K562 (cell line): Measurements from ENCODE around the gene EZH1. TPM values are rescaled to one million over a fixed set of nuclear protein-coding genes. Genes with fewer than 3 reads are reported as not detected.

Source experiments
- EP400 ChIP-seq: fragments of 450-650 bp; IDR thresholded peaks from 2 replicates; pipeline ENCODE4 v1.6.1; 2017; ENCODE audit warnings: antibody characterized with exemption, mild to moderate bottlenecking, moderate library complexity
- MLLT1 ChIP-seq, 2 experiments: fragments of 450-650 bp; IDR thresholded peaks; 2 replicates each; pipeline ENCODE4 v1.6.1; 2016
- MYC ChIP-seq, 2 experiments: fragments of 250-450 bp in 1 of 2; sonication (Bioruptor Pico) in 1 of 2; IDR thresholded peaks; 2 replicates each; pipeline versions ENCODE4 v1.5.1 to v1.6.1; 2012 to 2021; ENCODE audit warnings: low read depth in 2 of 2, borderline replicate concordance in 1 of 2, improper control_type of control experiment in 1 of 2, low read length in 1 of 2, mild to moderate bottlenecking in 1 of 2, moderate library complexity in 1 of 2
- NR2C1 ChIP-seq, 2 experiments: fragments of 450-650 bp; IDR thresholded peaks; 2 replicates each; pipeline ENCODE4 v1.6.1; 2017; ENCODE audit warnings: mild to moderate bottlenecking in 2 of 2, antibody characterized with exemption in 1 of 2, inconsistent platforms in 1 of 2, missing compliant biosample characterization in 1 of 2, missing genetic modification characterization in 1 of 2
- NR2F6 ChIP-seq: fragments of 450-650 bp; formaldehyde crosslinking; IDR thresholded peaks from 2 replicates; pipeline ENCODE4 v1.4.0; 2020; ENCODE audit warnings: mild to moderate bottlenecking
- RREB1 ChIP-seq: fragments of 250-450 bp; sonication (Bioruptor Pico); IDR thresholded peaks from 2 replicates; pipeline ENCODE4 v1.4.0; 2020
- TGIF2 ChIP-seq: sonication (generic); formaldehyde crosslinking; IDR thresholded peaks from 2 replicates; pipeline ENCODE4 v1.8.1; 2022; ENCODE audit warnings: mild to moderate bottlenecking, missing genetic modification reagents, moderate library complexity
- ZNF282 ChIP-seq: sonication (generic); formaldehyde crosslinking; IDR thresholded peaks from 2 replicates; pipeline ENCODE4 v1.8.1; 2023; ENCODE audit warnings: missing genetic modification reagents
- ZNF592 ChIP-seq: fragments of 450-650 bp; IDR thresholded peaks from 2 replicates; pipeline ENCODE4 v1.6.1; 2017; ENCODE audit warnings: antibody characterized with exemption, mild to moderate bottlenecking
- ZNF639 ChIP-seq, 2 experiments: fragments of 200-800 bp in 1 of 2; sonication (Bioruptor generic) in 1 of 2; sonication (generic) in 1 of 2; formaldehyde crosslinking in 1 of 2; IDR thresholded peaks in 1 of 2; conservative IDR thresholded peaks in 1 of 2; 2 replicates each; pipeline versions ENCODE4 v1.5.0 to v1.6.1; 2016 to 2020; ENCODE audit warnings: missing compliant biosample characterization in 1 of 2, missing genetic modification characterization in 1 of 2, missing genetic modification reagents in 1 of 2
- ZNF766 ChIP-seq: fragments of 200-800 bp; sonication (Bioruptor generic); conservative IDR thresholded peaks from 2 replicates; pipeline ENCODE4 v1.6.1; 2016; ENCODE audit warnings: missing genetic modification characterization, missing compliant biosample characterization
- polyA plus RNA-seq, 8 experiments: library from polyadenylated mRNA; depleted of rRNA in 4 of 8; stranded (reverse) in 5 of 8; unstranded in 3 of 8; fragments of >200 nt; fragmentation: Nextera tagmentation in 2 of 8; fragmentation: Illumina TruSeq in 1 of 8; extraction: Ambion mirVana in 2 of 8; extraction: Trizol in 1 of 8; gene quantifications; 2 replicates each; pipeline versions ENCODE4 v1.2.1 to v1.2.3, GENCODE V29; 2011 to 2014; ENCODE audit warnings: inconsistent platforms in 1 of 8, missing spikeins in 1 of 8
- total RNA-seq, 7 experiments: library from RNA; depleted of rRNA in 6 of 7; stranded (reverse); fragments of >200 nt in 6 of 7; fragmentation: Illumina TruSeq in 2 of 7; extraction: Trizol in 2 of 7; gene quantifications; 2 replicates each; pipeline versions ENCODE4 v1.2.1 to v1.2.3, GENCODE V29; 2011 to 2021; ENCODE audit warnings: low replicate concordance in 1 of 7

The EZH1 gene
- total and polyA plus RNA-seq, 9 of the 15 experiments (the other 6 are each of a cell fraction or from before 2014, with no cell fraction given) = 8.6 to 40.8 (median 22.9) TPM

GRCh38 chr17:42679492-42680330, 65.1 kb downstream of the EZH1 start (continued):
- 0 out of 4 replicates have a peak, but pooled peaks of 1 of the 2 experiments have one; percentile 21 for TF ChIP-seq ZNF639 (CRISPR knock-in tag; conservative IDR thresholded peaks at IDR 0.05 in 1 of 2, IDR thresholded peaks at IDR 0.05 in 1 of 2)
- peak; percentile 17; the same call in 1 of the 2 replicates for TF ChIP-seq TGIF2 (CRISPR knock-in tag)
- TF ChIP-seq ZNF592 = peak; percentile 85
- TF ChIP-seq MYC (IDR thresholded peaks at IDR 0.05; ENCODE audit: low read depth, low read length) = peak; percentile 75
- 0 out of 2 replicates have a peak, but pooled peaks have one; percentile 35 for TF ChIP-seq MYC (CRISPR knock-in tag; IDR thresholded peaks at IDR 0.05; ENCODE audit: borderline replicate concordance, low read depth)
- TF ChIP-seq RREB1 = peak; percentile 60; the same call in 1 of the 2 replicates
- TF ChIP-seq MLLT1 (IDR thresholded peaks at IDR 0.05) = peak in 1 of 2 experiments; percentile 61; a peak in 2 of 4 replicates
- peak; percentile 66; the same call in 1 of the 2 replicates for TF ChIP-seq EP400
- TF ChIP-seq NR2F6 (CRISPR knock-in tag) = no peak
- TF ChIP-seq NR2C1 (IDR thresholded peaks at IDR 0.05) = no peak
- no peak for TF ChIP-seq NR2C1 (tag; IDR thresholded peaks at IDR 0.05)
- no peak for TF ChIP-seq ZNF766
- peak; percentile 96; the same call in 1 of the 2 replicates for TF ChIP-seq ZNF282 (CRISPR knock-in tag)
